ENCODE measurements around the gene PRIM1.

The PRIM1 gene

GRCh38 chr12:56721721-56722120 lies 30.4 kb downstream of the PRIM1 start:
- Histone ChIP-seq H3K27me3 (ENCODE audit: insufficient read depth, low read depth, severe bottlenecking) (no peaks in the 10 kb centered on the region), H3K9me3 (ENCODE audit: severe bottlenecking) (no peaks in the 10 kb centered on the region), H3K27ac (no peak overlapping the region), H3K4me3 (ENCODE audit: low read depth, low read length) (no peak overlapping the region), H3K36me3 (peaks cover 66% of the 10 kb centered on the region)
- no peak for TF ChIP-seq CTCF (IDR thresholded peaks at IDR 0.05; ENCODE audit: low read depth, low read length)
- no peak for DNase-seq

- H3K4me3 ChIP-seq (ENCODE audit: low read depth, low read length): no peak overlapping the region
These were observed 30.9 kb downstream of the PRIM1 start for GRCh38 chr12:56721216-56721615.

GRCh38 chr12:56720731-56721151 lies 31.4 kb downstream of the PRIM1 start:
- no peaks in the 10 kb centered on the region for H3K27me3 ChIP-seq (ENCODE audit: insufficient read depth, low read depth, severe bottlenecking)
- no peak for DNase-seq
- no peak overlapping the region for H3K27ac ChIP-seq
- no peak for TF ChIP-seq CTCF (IDR thresholded peaks at IDR 0.05; ENCODE audit: low read depth, low read length)
- H3K9me3 ChIP-seq (ENCODE audit: severe bottlenecking): no peaks in the 10 kb centered on the region
- H3K36me3 ChIP-seq: peaks cover 69% of the 10 kb centered on the region
- H3K4me3 ChIP-seq (ENCODE audit: low read depth, low read length): no peak overlapping the region

More at GRCh38 chr12:56721216-56721615, 30.9 kb downstream of the PRIM1 start:
- Histone ChIP-seq H3K9me3 (ENCODE audit: severe bottlenecking) (no peaks in the 10 kb centered on the region), H3K27ac (no peak overlapping the region), H3K36me3 (peaks cover 65% of the 10 kb centered on the region), H3K27me3 (ENCODE audit: insufficient read depth, low read depth, severe bottlenecking) (no peaks in the 10 kb centered on the region)
- DNase-seq: no peak
- TF ChIP-seq CTCF (IDR thresholded peaks at IDR 0.05; ENCODE audit: low read depth, low read length): no peak

- no peak overlapping the region for H3K27ac ChIP-seq
- DNase-seq: no peak
- H3K4me3 ChIP-seq (ENCODE audit: low read depth, low read length): no peak overlapping the region
- no peaks in the 10 kb centered on the region for H3K27me3 ChIP-seq (ENCODE audit: insufficient read depth, low read depth, severe bottlenecking)
- H3K36me3 ChIP-seq: peaks cover 79% of the 10 kb centered on the region
- TF ChIP-seq CTCF (IDR thresholded peaks at IDR 0.05; ENCODE audit: low read depth, low read length): no peak
- no peaks in the 10 kb centered on the region for H3K9me3 ChIP-seq (ENCODE audit: severe bottlenecking)
These were observed 33.1 kb downstream of the PRIM1 start for GRCh38 chr12:56719056-56719455.

GRCh38 chr12:56718636-56719035 lies 33.5 kb downstream of the PRIM1 start:
- no peak for DNase-seq
- no peak overlapping the region for H3K4me3 ChIP-seq (ENCODE audit: low read depth, low read length)
- H3K27me3 ChIP-seq (ENCODE audit: insufficient read depth, low read depth, severe bottlenecking): no peaks in the 10 kb centered on the region
- H3K9me3 ChIP-seq (ENCODE audit: severe bottlenecking): no peaks in the 10 kb centered on the region
- no peak overlapping the region for H3K27ac ChIP-seq
- H3K36me3 ChIP-seq: peaks cover 79% of the 10 kb centered on the region
- no peak for TF ChIP-seq CTCF (IDR thresholded peaks at IDR 0.05; ENCODE audit: low read depth, low read length)

GRCh38 chr12:56718149-56718548 lies 34.0 kb downstream of the PRIM1 start:
- Histone ChIP-seq H3K27me3 (ENCODE audit: insufficient read depth, low read depth, severe bottlenecking) (no peaks in the 10 kb centered on the region), H3K9me3 (ENCODE audit: severe bottlenecking) (no peaks in the 10 kb centered on the region), H3K36me3 (peaks cover 79% of the 10 kb centered on the region), H3K27ac (no peak overlapping the region), H3K4me3 (ENCODE audit: low read depth, low read length) (no peak overlapping the region)
- DNase-seq: no peak
- TF ChIP-seq CTCF (IDR thresholded peaks at IDR 0.05; ENCODE audit: low read depth, low read length): no peak
